CD4-positive, CD25-positive, alpha-beta regulatory T cell (primary cell): ENCODE results near the gene MALRD1. TPM values are rescaled to one million over a fixed set of nuclear protein-coding genes. Genes with fewer than 3 reads are reported as not detected.

ENCODE experiments used
- ATAC-seq, 2 donors: fragments of 150-1000 bp; cut with Tn5 transposase; one replicate each; pipeline ENCODE4 v1.10.0; 2021; ENCODE audit warnings: low read depth in 2 of 2, moderate number of reproducible peaks in 2 of 2, moderate library complexity in 1 of 2
- DNase-seq, 3 donors: peaks; one replicate each; pipeline versions ENCODE4 v3.0.0 to v3.0.0-alpha.2; 2012 to 2022; ENCODE audit warnings: mixed read lengths in 1 of 3
- H3K27ac ChIP-seq: one replicate; pipeline ENCODE4 v1.7.0; 2013; ENCODE audit warnings: mild to moderate bottlenecking, low read length; ENCODE audit not compliant: insufficient read depth, poor library complexity, severe bottlenecking
- H3K27me3 ChIP-seq: one replicate; pipeline ENCODE4 v1.7.0; 2013; ENCODE audit warnings: low read length; ENCODE audit not compliant: control insufficient read depth, insufficient read depth
- H3K36me3 ChIP-seq: one replicate; pipeline ENCODE4 v1.7.0; 2013; ENCODE audit warnings: mild to moderate bottlenecking, low read length, moderate library complexity; ENCODE audit not compliant: control insufficient read depth, insufficient read depth
- H3K4me1 ChIP-seq: 2 replicates; pipeline ENCODE4 v1.7.0; 2013; ENCODE audit warnings: mild to moderate bottlenecking, low read length; ENCODE audit not compliant: insufficient read depth, control insufficient read depth, poor library complexity, severe bottlenecking
- H3K4me3 ChIP-seq: one replicate; pipeline ENCODE4 v1.7.0; 2013; ENCODE audit warnings: low read depth, mild to moderate bottlenecking, low read length, moderate library complexity
- H3K9me3 ChIP-seq, 2 experiments: 1 replicate in 1 of 2; 2 replicates in 1 of 2; pipeline ENCODE4 v1.7.0; 2013; ENCODE audit warnings: low read length in 2 of 2, mild to moderate bottlenecking in 1 of 2, moderate library complexity in 1 of 2; ENCODE audit not compliant: control insufficient read depth in 2 of 2
- H3K27ac Mint-ChIP-seq, 3 donors: one replicate each; pipeline ENCODE4 v1.8.0; 2020 to 2022; ENCODE audit warnings: mild to moderate bottlenecking in 3 of 3, mixed read lengths in 3 of 3, moderate library complexity in 2 of 3
- H3K27me3 Mint-ChIP-seq: one replicate; pipeline ENCODE4 v1.8.0; 2022; ENCODE audit warnings: mild to moderate bottlenecking, mixed read lengths
- H3K36me3 Mint-ChIP-seq: one replicate; pipeline ENCODE4 v1.8.0; 2020; ENCODE audit warnings: mixed read lengths
- H3K4me1 Mint-ChIP-seq, 4 donors: one replicate each; pipeline ENCODE4 v1.8.0; 2020 to 2022; ENCODE audit warnings: mixed read lengths in 4 of 4, mild to moderate bottlenecking in 1 of 4
- H3K4me3 Mint-ChIP-seq, 4 donors: one replicate each; pipeline ENCODE4 v1.8.0; 2020 to 2022; ENCODE audit warnings: mild to moderate bottlenecking in 4 of 4, mixed read lengths in 4 of 4, moderate library complexity in 3 of 4
- H3K9me3 Mint-ChIP-seq, 7 donors: one replicate each; pipeline ENCODE4 v1.8.0; 2020 to 2022; ENCODE audit warnings: mixed read lengths in 7 of 7, mild to moderate bottlenecking in 3 of 7, moderate library complexity in 2 of 7
- polyA plus RNA-seq, 4 donors: library from polyadenylated mRNA; unstranded; fragments of 300-500 nt; fragmentation: Illumina TruSeq; gene quantifications; one replicate each; pipeline ENCODE4 v1.2.3, GENCODE V29; 2021
- total RNA-seq: library from RNA; stranded (reverse); gene quantifications from one replicate; pipeline ENCODE4 v1.2.3, GENCODE V29; 2022

Gene MALRD1
- total and polyA plus RNA-seq, 5 donors from 2014 or later = not detected

- no peak overlapping the region for H3K27ac Mint-ChIP-seq
- no peaks in the 10 kb centered on the region for H3K4me1 ChIP-seq
- no peak for ATAC-seq
Measured at GRCh38 chr10:19158358-19158757, 109.8 kb downstream of the MALRD1 start.

GRCh38 chr10:19158870-19159269 is 110.3 kb downstream of the MALRD1 start:
- H3K36me3 Mint-ChIP-seq = no peaks in the 10 kb centered on the region
- no peak overlapping the region for H3K27ac Mint-ChIP-seq

More at GRCh38 chr10:19158358-19158757, 109.8 kb downstream of the MALRD1 start:
- DNase-seq = no peak
- Histone ChIP-seq H3K4me3 (no peak overlapping the region), H3K27ac (no peak overlapping the region), H3K9me3 (peaks cover 0 to 1% of the 10 kb centered on the region in 2 experiments), H3K36me3 (no peaks in the 10 kb centered on the region), H3K27me3 (no peaks in the 10 kb centered on the region)
- no peak overlapping the region for H3K4me3 Mint-ChIP-seq
- H3K9me3 Mint-ChIP-seq = peaks cover 0 to 15% (median 5%) of the 10 kb centered on the region in 7 donors
- no peaks in the 10 kb centered on the region for H3K36me3 Mint-ChIP-seq
- H3K4me1 Mint-ChIP-seq = no peaks in the 10 kb centered on the region
- no peaks in the 10 kb centered on the region for H3K27me3 Mint-ChIP-seq

GRCh38 chr10:19164461-19164860 is 115.9 kb downstream of the MALRD1 start:
- no peak overlapping the region for H3K27ac Mint-ChIP-seq
- no peak overlapping the region for H3K27ac ChIP-seq
- ATAC-seq = no peak
- peaks cover 2 to 13% (median 6%) of the 10 kb centered on the region in 7 donors for H3K9me3 Mint-ChIP-seq
- no peak overlapping the region for H3K4me3 Mint-ChIP-seq
- no peaks in the 10 kb centered on the region for H3K4me1 ChIP-seq
- DNase-seq = no peak
- H3K4me1 Mint-ChIP-seq = no peaks in the 10 kb centered on the region
- no peaks in the 10 kb centered on the region for H3K36me3 ChIP-seq
- no peaks in the 10 kb centered on the region for H3K9me3 ChIP-seq
- no peak overlapping the region for H3K4me3 ChIP-seq
- no peaks in the 10 kb centered on the region for H3K36me3 Mint-ChIP-seq
- H3K27me3 Mint-ChIP-seq = no peaks in the 10 kb centered on the region
- no peaks in the 10 kb centered on the region for H3K27me3 ChIP-seq

More at GRCh38 chr10:19158870-19159269, 110.3 kb downstream of the MALRD1 start:
- Histone ChIP-seq H3K27me3 (no peaks in the 10 kb centered on the region), H3K9me3 (peaks cover 0 to 1% of the 10 kb centered on the region in 2 experiments), H3K36me3 (no peaks in the 10 kb centered on the region), H3K4me1 (no peaks in the 10 kb centered on the region), H3K27ac (no peak overlapping the region), H3K4me3 (no peak overlapping the region)
- ATAC-seq = no peak
- Mint-ChIP-seq H3K9me3 (peaks cover 0 to 15% (median 5%) of the 10 kb centered on the region in 7 donors), H3K4me3 (no peak overlapping the region), H3K27me3 (no peaks in the 10 kb centered on the region), H3K4me1 (no peaks in the 10 kb centered on the region)
- no peak for DNase-seq

- H3K27me3 ChIP-seq = no peaks in the 10 kb centered on the region
- ATAC-seq (no peak), DNase-seq (no peak)
- Mint-ChIP-seq H3K27ac (no peak overlapping the region), H3K4me1 (no peaks in the 10 kb centered on the region), H3K36me3 (no peaks in the 10 kb centered on the region), H3K9me3 (peaks cover 0 to 11% (median 6%) of the 10 kb centered on the region in 7 donors), H3K4me3 (no peak overlapping the region), H3K27me3 (no peaks in the 10 kb centered on the region)
- no peaks in the 10 kb centered on the region for H3K36me3 ChIP-seq
- H3K4me3 ChIP-seq = no peak overlapping the region
- H3K4me1 ChIP-seq = no peaks in the 10 kb centered on the region
- no peak overlapping the region for H3K27ac ChIP-seq
- no peaks in the 10 kb centered on the region for H3K9me3 ChIP-seq
Measured at GRCh38 chr10:19168584-19168983, 120.0 kb downstream of the MALRD1 start.

- ATAC-seq (no peak), DNase-seq (no peak)
- Mint-ChIP-seq H3K4me1 (no peaks in the 10 kb centered on the region), H3K36me3 (no peaks in the 10 kb centered on the region), H3K27me3 (no peaks in the 10 kb centered on the region), H3K27ac (no peak overlapping the region), H3K4me3 (no peak overlapping the region), H3K9me3 (peaks cover 0 to 11% (median 6%) of the 10 kb centered on the region in 7 donors)
- H3K36me3 ChIP-seq = no peaks in the 10 kb centered on the region
- no peak overlapping the region for H3K4me3 ChIP-seq
- H3K4me1 ChIP-seq = no peaks in the 10 kb centered on the region
- no peaks in the 10 kb centered on the region for H3K27me3 ChIP-seq
- H3K9me3 ChIP-seq = no peaks in the 10 kb centered on the region
- no peak overlapping the region for H3K27ac ChIP-seq
Measured at GRCh38 chr10:19169041-19169440, 120.4 kb downstream of the MALRD1 start.

- no peaks in the 10 kb centered on the region for H3K4me1 Mint-ChIP-seq
- H3K27ac ChIP-seq = no peak overlapping the region
- peaks cover 0 to 13% (median 6%) of the 10 kb centered on the region in 7 donors for H3K9me3 Mint-ChIP-seq
- H3K27me3 ChIP-seq = no peaks in the 10 kb centered on the region
- no peaks in the 10 kb centered on the region for H3K4me1 ChIP-seq
- no peaks in the 10 kb centered on the region for H3K36me3 Mint-ChIP-seq
- H3K36me3 ChIP-seq = no peaks in the 10 kb centered on the region
- DNase-seq = no peak
- no peak for ATAC-seq
- no peaks in the 10 kb centered on the region for H3K27me3 Mint-ChIP-seq
- no peak overlapping the region for H3K4me3 Mint-ChIP-seq
- no peak overlapping the region for H3K27ac Mint-ChIP-seq
- no peak overlapping the region for H3K4me3 ChIP-seq
- H3K9me3 ChIP-seq = no peaks in the 10 kb centered on the region
Measured at GRCh38 chr10:19169684-19170083, 121.1 kb downstream of the MALRD1 start.

- no peak for DNase-seq
- H3K4me3 ChIP-seq = no peak overlapping the region
- H3K4me1 Mint-ChIP-seq = no peaks in the 10 kb centered on the region
- no peak for ATAC-seq
- H3K27ac ChIP-seq = no peak overlapping the region
- H3K36me3 ChIP-seq = no peaks in the 10 kb centered on the region
- H3K36me3 Mint-ChIP-seq = no peaks in the 10 kb centered on the region
- no peak overlapping the region for H3K4me3 Mint-ChIP-seq
- no peak overlapping the region for H3K27ac Mint-ChIP-seq
- H3K4me1 ChIP-seq = no peaks in the 10 kb centered on the region
- H3K9me3 Mint-ChIP-seq = peaks cover 0 to 9% (median 3%) of the 10 kb centered on the region in 7 donors
- no peaks in the 10 kb centered on the region for H3K9me3 ChIP-seq
- H3K27me3 Mint-ChIP-seq = no peaks in the 10 kb centered on the region
- H3K27me3 ChIP-seq = no peaks in the 10 kb centered on the region
Measured at GRCh38 chr10:19178675-19179074, 130.1 kb downstream of the MALRD1 start.

GRCh38 chr10:19184891-19185290 is 136.3 kb downstream of the MALRD1 start:
- Histone ChIP-seq H3K4me3 (no peak overlapping the region), H3K27me3 (no peaks in the 10 kb centered on the region), H3K9me3 (no peaks in the 10 kb centered on the region), H3K36me3 (no peaks in the 10 kb centered on the region), H3K4me1 (no peaks in the 10 kb centered on the region), H3K27ac (no peak overlapping the region)
- Mint-ChIP-seq H3K27ac (no peak overlapping the region), H3K4me3 (no peak overlapping the region), H3K36me3 (no peaks in the 10 kb centered on the region), H3K9me3 (peaks cover 1 to 14% (median 5%) of the 10 kb centered on the region in 7 donors), H3K27me3 (no peaks in the 10 kb centered on the region), H3K4me1 (no peaks in the 10 kb centered on the region)
- ATAC-seq = no peak
- no peak for DNase-seq
